ENCODE results near the gene KCNH6. TPM values are rescaled to one million over a fixed set of nuclear protein-coding genes. Genes with fewer than 3 reads are reported as not detected.
A peak's percentile ranks its signal among the peaks of the same experiment; 100 is the strongest.

KCNH6 gene
- total RNA-seq, 1 donor from 2014 or later: 4.4 TPM

GRCh38 chr17:63476459-63476853 lies 46.7 kb upstream of the KCNH6 start:
- H3K4me1 Mint-ChIP-seq (ENCODE audit: unreplicated experiment): no peaks in the 10 kb centered on the region
- H3K27ac Mint-ChIP-seq: no peak overlapping the region
- no peak for TF ChIP-seq CTCF (conservative IDR thresholded peaks at IDR 0.05)
- no peaks in the 10 kb centered on the region for H3K36me3 Mint-ChIP-seq
- H3K27me3 Mint-ChIP-seq: peaks cover 58% of the 10 kb centered on the region
- H3K4me3 Mint-ChIP-seq: peak overlapping the region; percentile 72
- DNase-seq (ENCODE audit: extremely low spot score, unreplicated experiment): no peak
- H3K9me3 Mint-ChIP-seq: no peaks in the 10 kb centered on the region

- TF ChIP-seq CTCF (conservative IDR thresholded peaks at IDR 0.05): no peak
- Mint-ChIP-seq H3K4me1 (ENCODE audit: unreplicated experiment) (no peaks in the 10 kb centered on the region), H3K27ac (no peak within 1 kb of the TSS), H3K36me3 (no peaks in the 10 kb centered on the region), H3K9me3 (no peaks in the 10 kb centered on the region), H3K27me3 (peaks cover 53% of the 10 kb centered on the region), H3K4me3 (peak within 1 kb of the TSS; percentile 88)
- no peak for DNase-seq (ENCODE audit: extremely low spot score, unreplicated experiment)
Measured at GRCh38 chr17:63476854-63477479, 46.2 kb upstream of the KCNH6 start, which contains the start of gene ACE. Gene ACE, plus strand, starts transcription at chr17:63477061. Its CDS starts 34 bp downstream, at chr17:63477095.

GRCh38 chr17:63477480-63478440 lies 45.4 kb upstream of the KCNH6 start:
- no peaks in the 10 kb centered on the region for H3K4me1 Mint-ChIP-seq (ENCODE audit: unreplicated experiment)
- H3K27ac Mint-ChIP-seq: no peak overlapping the region
- DNase-seq (ENCODE audit: extremely low spot score, unreplicated experiment): no peak
- peak overlapping the region; percentile 88 for H3K4me3 Mint-ChIP-seq
- no peaks in the 10 kb centered on the region for H3K9me3 Mint-ChIP-seq
- H3K36me3 Mint-ChIP-seq: no peaks in the 10 kb centered on the region
- H3K27me3 Mint-ChIP-seq: peaks cover 48% of the 10 kb centered on the region
- no peak for TF ChIP-seq CTCF (conservative IDR thresholded peaks at IDR 0.05)

- Mint-ChIP-seq H3K9me3 (no peaks in the 10 kb centered on the region), H3K4me1 (ENCODE audit: unreplicated experiment) (no peaks in the 10 kb centered on the region), H3K27me3 (peaks cover 48% of the 10 kb centered on the region), H3K27ac (no peak overlapping the region), H3K4me3 (peak overlapping the region; percentile 78), H3K36me3 (no peaks in the 10 kb centered on the region)
- peak; percentile 75 for TF ChIP-seq CTCF (conservative IDR thresholded peaks at IDR 0.05)
- no peak for DNase-seq (ENCODE audit: extremely low spot score, unreplicated experiment)
Measured at GRCh38 chr17:63478814-63479494, 44.2 kb upstream of the KCNH6 start.

- Mint-ChIP-seq H3K4me3 (no peak overlapping the region), H3K27me3 (peaks cover 41% of the 10 kb centered on the region), H3K9me3 (no peaks in the 10 kb centered on the region), H3K4me1 (ENCODE audit: unreplicated experiment) (no peaks in the 10 kb centered on the region), H3K27ac (no peak overlapping the region), H3K36me3 (no peaks in the 10 kb centered on the region)
- no peak for DNase-seq (ENCODE audit: extremely low spot score, unreplicated experiment)
- TF ChIP-seq CTCF (conservative IDR thresholded peaks at IDR 0.05): no peak
Measured at GRCh38 chr17:63479495-63480184, 43.5 kb upstream of the KCNH6 start.

All from type B pancreatic cell (in vitro differentiated cells).